Panc1 (cell line): Measurements from ENCODE around the gene LOXL1. TPM values are rescaled to one million over a fixed set of nuclear protein-coding genes. Genes with fewer than 3 reads are reported as not detected.

Source experiments
- ATAC-seq: fragments of 200-7000 bp; cut with Tn5 transposase; 2 replicates; pipeline ENCODE4 v1.9.1; 2020; ENCODE audit warnings: mild to moderate bottlenecking, moderate library complexity
- BruUV-seq: library from RNA; stranded (reverse); fragments of 400-500 nt; replicated peaks from 2 replicates; lab custom pipeline; 2021; lab: Mats Ljungman, UMichigan
- CTCF ChIA-PET: fragments of 300-600 bp; sonication (Branson Sonifier 250); formaldehyde crosslinking; loops from one replicate; lab custom pipeline; 2022; ENCODE audit warnings: antibody characterized with exemption; lab: Charles Lee
- POLR2A ChIA-PET: fragments of 300-600 bp; sonication (Branson Sonifier 250); formaldehyde crosslinking; loops from one replicate; lab custom pipeline; 2022; ENCODE audit warnings: antibody characterized with exemption; lab: Charles Lee
- DNase-seq: peaks from one replicate; pipeline ENCODE4 v3.0.0-alpha.2; 2010; ENCODE audit warnings: low read depth, low spot score
- H3K27ac ChIP-seq: 2 replicates; pipeline ENCODE4 v1.5.1; 2011; ENCODE audit warnings: mild to moderate bottlenecking, low read length, inconsistent platforms
- H3K27me3 ChIP-seq: fragments of 200-500 bp; sonication (Bioruptor generic); 2 replicates; pipeline ENCODE4 v1.6.0; 2014; ENCODE audit warnings: low read length, inconsistent platforms; ENCODE audit not compliant: control insufficient read depth, insufficient read depth
- H3K36me3 ChIP-seq: fragments of 200-500 bp; sonication (Bioruptor generic); 2 replicates; pipeline ENCODE4 v1.5.1; 2014; ENCODE audit warnings: inconsistent platforms, mild to moderate bottlenecking, low read length, moderate library complexity; ENCODE audit not compliant: control insufficient read depth, insufficient read depth
- H3K4me1 ChIP-seq: 2 replicates; pipeline ENCODE4 v1.5.1; 2011; ENCODE audit warnings: inconsistent platforms, mild to moderate bottlenecking, low read length, moderate library complexity; ENCODE audit not compliant: control insufficient read depth, insufficient read depth
- H3K4me3 ChIP-seq, 2 experiments: 2 replicates each; pipeline ENCODE4 v1.5.1; 2011 to 2012; ENCODE audit warnings: low read depth in 2 of 2, low read length in 2 of 2, mild to moderate bottlenecking in 2 of 2, inconsistent platforms in 1 of 2, moderate library complexity in 1 of 2
- H3K9me3 ChIP-seq: fragments of 200-500 bp; sonication (Bioruptor generic); 2 replicates; pipeline ENCODE4 v1.5.1; 2014; ENCODE audit warnings: low read depth, mild to moderate bottlenecking, inconsistent platforms, low read length, moderate library complexity; ENCODE audit not compliant: control insufficient read depth, insufficient read depth
- POLR2AphosphoS5 ChIP-seq: IDR thresholded peaks from 2 replicates; pipeline ENCODE4 v1.6.1; 2012; ENCODE audit warnings: mild to moderate bottlenecking, low read depth, low read length, moderate library complexity
- REST ChIP-seq, 2 experiments: IDR thresholded peaks; 2 replicates each; pipeline ENCODE4 v1.6.1; 2011 to 2012; ENCODE audit warnings: low read depth in 2 of 2, control low read depth in 1 of 2, low read length in 1 of 2, mild to moderate bottlenecking in 1 of 2, moderate library complexity in 1 of 2; ENCODE audit not compliant: insufficient read depth in 1 of 2
- SIN3A ChIP-seq: IDR thresholded peaks from 2 replicates; pipeline ENCODE4 v1.6.1; 2012; ENCODE audit warnings: low read depth, mild to moderate bottlenecking, low read length, moderate library complexity, borderline replicate concordance; ENCODE audit not compliant: insufficient read depth
- TCF7L2 ChIP-seq: IDR thresholded peaks from 2 replicates; pipeline ENCODE4 v1.6.1; 2011; ENCODE audit warnings: mild to moderate bottlenecking, low read depth, low read length, inconsistent platforms
- in situ Hi-C: cut with HindIII; loops from 2 replicates; pipeline ENCODE4 v1.10.0; 2016; ENCODE audit warnings: low sequenced_read_pairs, low pct_unique_long_range_greater_than_20kb
- intact Hi-C: fragments of 100-400 bp; cut with micrococcal nuclease; formaldehyde crosslinking; loops from one replicate; pipeline ENCODE4 v1.10.0; 2022; ENCODE audit not compliant: unreplicated experiment
- total RNA-seq: library from RNA; stranded (reverse); gene quantifications from one replicate; pipeline ENCODE4 v1.2.1, GENCODE V29; 2021; ENCODE audit not compliant: unreplicated experiment
- TF ChIP-seq, protein P1 (sequence below): fragments of 450-650 bp; IDR thresholded peaks from 2 replicates; pipeline ENCODE4 v1.5.1; 2017; ENCODE audit warnings: mild to moderate bottlenecking

LOXL1 gene
- total RNA-seq, 1 experiment from 2014 or later: 18.6 TPM

DNA sequence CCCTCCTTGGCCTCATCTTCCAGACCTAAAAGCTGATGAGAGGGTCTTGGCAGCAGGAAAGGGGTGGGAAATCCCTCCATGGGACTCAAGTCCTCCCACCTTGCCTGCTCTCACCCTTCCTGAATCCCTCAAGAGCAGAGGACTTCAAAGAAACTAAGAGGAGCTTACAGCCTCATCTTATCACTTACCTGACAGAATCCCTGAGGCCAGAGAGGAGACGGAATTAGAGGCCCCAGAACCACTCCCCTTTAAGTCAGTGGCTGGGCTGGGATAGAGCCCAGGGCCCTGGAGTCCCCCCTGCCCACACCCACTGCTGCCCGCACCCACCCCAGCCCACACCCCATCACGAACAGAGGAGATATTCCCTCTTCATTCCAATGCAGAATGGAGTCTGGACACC, 15.2 kb downstream of the LOXL1 start:
- H3K9me3 ChIP-seq: no peaks in the 10 kb centered on the region
- intact Hi-C loops: no loop called here
- H3K27me3 ChIP-seq: no peaks in the 10 kb centered on the region
- H3K4me1 ChIP-seq: no peaks in the 10 kb centered on the region
- H3K27ac ChIP-seq: no peak overlapping the region
- no TSS peak for BruUV-seq
- H3K36me3 ChIP-seq: no peaks in the 10 kb centered on the region
- TF ChIP-seq SIN3A: no peak
- POLR2A ChIA-PET: no interaction called here
- CTCF ChIA-PET: no interaction called here
- DNase-seq: no peak
- ATAC-seq: no peak
- in situ Hi-C loops: no loop called here
- H3K4me3 ChIP-seq: no peak overlapping the region

DNA sequence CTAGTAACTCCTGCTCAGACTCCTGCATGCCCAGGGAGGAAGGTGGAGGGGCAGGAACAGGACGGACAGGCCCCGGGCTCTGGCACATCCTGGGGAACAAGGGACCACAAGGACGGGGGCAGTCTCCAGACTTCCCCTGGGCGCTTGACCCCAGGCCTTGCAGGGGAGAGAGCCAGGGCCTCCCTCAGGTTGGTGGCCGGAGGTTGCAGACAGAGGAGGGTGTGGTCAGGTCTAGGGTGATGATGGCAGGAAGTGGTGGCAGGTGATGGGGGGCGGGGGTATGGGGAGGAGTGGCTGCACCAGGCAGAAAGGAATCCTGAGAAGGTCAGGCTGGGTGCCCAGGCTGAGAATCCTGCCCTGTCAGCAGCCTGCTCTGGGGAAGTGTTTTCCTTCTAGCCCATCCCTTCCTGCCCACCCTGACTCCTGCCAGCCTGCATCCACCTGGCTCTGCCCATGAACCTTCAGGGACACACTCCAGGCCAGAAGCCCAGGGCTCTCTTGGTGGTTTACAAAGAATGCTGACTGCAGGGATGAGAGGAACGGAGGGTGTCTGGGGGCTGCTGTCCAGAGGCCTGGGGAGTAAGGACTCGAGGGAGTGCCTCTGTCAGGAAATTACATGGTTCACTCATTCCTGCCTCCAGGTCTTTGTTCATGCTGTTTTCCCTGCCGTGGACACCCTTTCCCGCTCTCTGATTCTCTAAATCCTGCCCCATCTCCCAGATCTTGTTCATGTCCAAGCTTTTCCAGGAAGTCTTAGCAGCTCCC, 15.8 kb downstream of the LOXL1 start:
- no peaks in the 10 kb centered on the region for H3K27me3 ChIP-seq
- no TSS peak for BruUV-seq
- POLR2A ChIA-PET: no interaction called here
- CTCF ChIA-PET: no interaction called here
- in situ Hi-C loops: no loop called here
- H3K4me1 ChIP-seq: no peaks in the 10 kb centered on the region
- H3K27ac ChIP-seq: no peak overlapping the region
- H3K36me3 ChIP-seq: no peaks in the 10 kb centered on the region
- intact Hi-C loops: no loop called here
- no peak for ATAC-seq
- DNase-seq: no peak
- TF ChIP-seq, protein P1, sequence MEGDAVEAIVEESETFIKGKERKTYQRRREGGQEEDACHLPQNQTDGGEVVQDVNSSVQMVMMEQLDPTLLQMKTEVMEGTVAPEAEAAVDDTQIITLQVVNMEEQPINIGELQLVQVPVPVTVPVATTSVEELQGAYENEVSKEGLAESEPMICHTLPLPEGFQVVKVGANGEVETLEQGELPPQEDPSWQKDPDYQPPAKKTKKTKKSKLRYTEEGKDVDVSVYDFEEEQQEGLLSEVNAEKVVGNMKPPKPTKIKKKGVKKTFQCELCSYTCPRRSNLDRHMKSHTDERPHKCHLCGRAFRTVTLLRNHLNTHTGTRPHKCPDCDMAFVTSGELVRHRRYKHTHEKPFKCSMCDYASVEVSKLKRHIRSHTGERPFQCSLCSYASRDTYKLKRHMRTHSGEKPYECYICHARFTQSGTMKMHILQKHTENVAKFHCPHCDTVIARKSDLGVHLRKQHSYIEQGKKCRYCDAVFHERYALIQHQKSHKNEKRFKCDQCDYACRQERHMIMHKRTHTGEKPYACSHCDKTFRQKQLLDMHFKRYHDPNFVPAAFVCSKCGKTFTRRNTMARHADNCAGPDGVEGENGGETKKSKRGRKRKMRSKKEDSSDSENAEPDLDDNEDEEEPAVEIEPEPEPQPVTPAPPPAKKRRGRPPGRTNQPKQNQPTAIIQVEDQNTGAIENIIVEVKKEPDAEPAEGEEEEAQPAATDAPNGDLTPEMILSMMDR: no peak
- TF ChIP-seq POLR2AphosphoS5 (no peak), SIN3A (no peak), REST (IDR thresholded peaks at IDR 0.05; ENCODE audit: insufficient read depth in 1 of 2, low read depth in 2 of 2, low read length in 1 of 2) (no peak), TCF7L2 (no peak)
- H3K9me3 ChIP-seq: no peaks in the 10 kb centered on the region
- H3K4me3 ChIP-seq: no peak overlapping the region

- ChIA-PET CTCF (no interaction called here), POLR2A (interaction anchor here (0.5 kb wide), 1 partner anchor 1399 kb away, joined by 3 read pairs; no protein-coding TSS in a partner anchor)
- no peaks in the 10 kb centered on the region for H3K27me3 ChIP-seq
- in situ Hi-C loops: no loop called here
- no peak overlapping the region for H3K4me3 ChIP-seq
- no peaks in the 10 kb centered on the region for H3K36me3 ChIP-seq
- no TSS peak for BruUV-seq
- ATAC-seq: no peak
- H3K9me3 ChIP-seq: no peaks in the 10 kb centered on the region
- H3K4me1 ChIP-seq: no peaks in the 10 kb centered on the region
- TF ChIP-seq TCF7L2 (no peak), REST (IDR thresholded peaks at IDR 0.05; ENCODE audit: insufficient read depth in 1 of 2, low read depth in 2 of 2, low read length in 1 of 2) (no peak), SIN3A (no peak), POLR2AphosphoS5 (no peak)
- DNase-seq: no peak
- H3K27ac ChIP-seq: no peak overlapping the region
- intact Hi-C loops: no loop called here
Measured at GRCh38 chr15:73942751-73943270, 16.5 kb downstream of the LOXL1 start.
